ENCODE results near the gene USP6NL. TPM values are rescaled to one million over a fixed set of nuclear protein-coding genes. Genes with fewer than 3 reads are reported as not detected.

The USP6NL gene
- total RNA-seq, 1 experiment from 2014 or later, result 21.4 TPM

GRCh38 chr10:11414314-11415038, 197.0 kb downstream of the USP6NL start (continued):
- TF ChIP-seq, protein P1, sequence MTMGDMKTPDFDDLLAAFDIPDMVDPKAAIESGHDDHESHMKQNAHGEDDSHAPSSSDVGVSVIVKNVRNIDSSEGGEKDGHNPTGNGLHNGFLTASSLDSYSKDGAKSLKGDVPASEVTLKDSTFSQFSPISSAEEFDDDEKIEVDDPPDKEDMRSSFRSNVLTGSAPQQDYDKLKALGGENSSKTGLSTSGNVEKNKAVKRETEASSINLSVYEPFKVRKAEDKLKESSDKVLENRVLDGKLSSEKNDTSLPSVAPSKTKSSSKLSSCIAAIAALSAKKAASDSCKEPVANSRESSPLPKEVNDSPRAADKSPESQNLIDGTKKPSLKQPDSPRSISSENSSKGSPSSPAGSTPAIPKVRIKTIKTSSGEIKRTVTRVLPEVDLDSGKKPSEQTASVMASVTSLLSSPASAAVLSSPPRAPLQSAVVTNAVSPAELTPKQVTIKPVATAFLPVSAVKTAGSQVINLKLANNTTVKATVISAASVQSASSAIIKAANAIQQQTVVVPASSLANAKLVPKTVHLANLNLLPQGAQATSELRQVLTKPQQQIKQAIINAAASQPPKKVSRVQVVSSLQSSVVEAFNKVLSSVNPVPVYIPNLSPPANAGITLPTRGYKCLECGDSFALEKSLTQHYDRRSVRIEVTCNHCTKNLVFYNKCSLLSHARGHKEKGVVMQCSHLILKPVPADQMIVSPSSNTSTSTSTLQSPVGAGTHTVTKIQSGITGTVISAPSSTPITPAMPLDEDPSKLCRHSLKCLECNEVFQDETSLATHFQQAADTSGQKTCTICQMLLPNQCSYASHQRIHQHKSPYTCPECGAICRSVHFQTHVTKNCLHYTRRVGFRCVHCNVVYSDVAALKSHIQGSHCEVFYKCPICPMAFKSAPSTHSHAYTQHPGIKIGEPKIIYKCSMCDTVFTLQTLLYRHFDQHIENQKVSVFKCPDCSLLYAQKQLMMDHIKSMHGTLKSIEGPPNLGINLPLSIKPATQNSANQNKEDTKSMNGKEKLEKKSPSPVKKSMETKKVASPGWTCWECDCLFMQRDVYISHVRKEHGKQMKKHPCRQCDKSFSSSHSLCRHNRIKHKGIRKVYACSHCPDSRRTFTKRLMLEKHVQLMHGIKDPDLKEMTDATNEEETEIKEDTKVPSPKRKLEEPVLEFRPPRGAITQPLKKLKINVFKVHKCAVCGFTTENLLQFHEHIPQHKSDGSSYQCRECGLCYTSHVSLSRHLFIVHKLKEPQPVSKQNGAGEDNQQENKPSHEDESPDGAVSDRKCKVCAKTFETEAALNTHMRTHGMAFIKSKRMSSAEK (CRISPR knock-in tag; IDR thresholded peaks at IDR 0.05; ENCODE audit: borderline replicate concordance), result no peak
- TF ChIP-seq JAZF1 (CRISPR knock-in tag; IDR thresholded peaks at IDR 0.05) (no peak), ZNF263 (CRISPR knock-in tag; IDR thresholded peaks at IDR 0.05; ENCODE audit: low read depth) (no peak), ATF1 (CRISPR knock-in tag; IDR thresholded peaks at IDR 0.05) (no peak), ZNF121 (CRISPR knock-in tag; IDR thresholded peaks at IDR 0.05) (no peak)

DNA sequence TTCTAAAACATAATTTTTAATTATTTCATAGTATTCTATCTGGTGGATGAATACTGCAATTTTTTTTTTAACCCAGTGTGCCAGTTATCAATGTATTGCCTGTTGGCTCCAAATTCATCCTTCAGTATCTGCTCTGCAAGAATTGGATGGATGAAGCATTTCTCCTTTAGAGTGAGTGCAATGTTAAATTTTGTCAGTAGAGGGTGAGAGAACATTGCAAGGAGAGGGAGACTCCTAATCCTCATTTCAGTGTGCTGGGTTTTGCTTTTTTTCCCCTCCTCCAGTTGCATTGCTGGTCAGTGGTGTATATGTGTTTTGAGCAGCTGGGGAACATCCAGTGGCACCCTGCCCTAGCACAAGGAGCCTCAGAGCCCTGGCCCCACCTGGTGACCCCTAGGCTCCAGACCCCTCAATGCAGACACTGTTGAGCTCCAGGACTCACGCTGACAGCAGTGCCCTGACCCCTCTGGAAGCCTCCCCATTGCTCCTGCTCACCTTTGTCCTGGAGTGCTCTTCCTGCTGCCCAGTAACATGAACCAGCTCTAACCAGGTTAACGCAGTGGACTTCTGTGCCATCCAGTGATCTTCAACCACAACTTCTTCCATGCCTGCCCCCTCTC, 199.4 kb downstream of the USP6NL start:
- no peak overlapping the region for H3K4me3 Mint-ChIP-seq
- no peak overlapping the region for H3K27ac Mint-ChIP-seq
- H3K4me1 Mint-ChIP-seq, result peaks cover 5% of the 10 kb centered on the region
- H3K27me3 Mint-ChIP-seq (ENCODE audit: low read depth), result no peaks in the 10 kb centered on the region
- DNase-seq (ENCODE audit: low spot score) (no peak), ATAC-seq (peak; percentile 84)
- TF ChIP-seq, protein P2, sequence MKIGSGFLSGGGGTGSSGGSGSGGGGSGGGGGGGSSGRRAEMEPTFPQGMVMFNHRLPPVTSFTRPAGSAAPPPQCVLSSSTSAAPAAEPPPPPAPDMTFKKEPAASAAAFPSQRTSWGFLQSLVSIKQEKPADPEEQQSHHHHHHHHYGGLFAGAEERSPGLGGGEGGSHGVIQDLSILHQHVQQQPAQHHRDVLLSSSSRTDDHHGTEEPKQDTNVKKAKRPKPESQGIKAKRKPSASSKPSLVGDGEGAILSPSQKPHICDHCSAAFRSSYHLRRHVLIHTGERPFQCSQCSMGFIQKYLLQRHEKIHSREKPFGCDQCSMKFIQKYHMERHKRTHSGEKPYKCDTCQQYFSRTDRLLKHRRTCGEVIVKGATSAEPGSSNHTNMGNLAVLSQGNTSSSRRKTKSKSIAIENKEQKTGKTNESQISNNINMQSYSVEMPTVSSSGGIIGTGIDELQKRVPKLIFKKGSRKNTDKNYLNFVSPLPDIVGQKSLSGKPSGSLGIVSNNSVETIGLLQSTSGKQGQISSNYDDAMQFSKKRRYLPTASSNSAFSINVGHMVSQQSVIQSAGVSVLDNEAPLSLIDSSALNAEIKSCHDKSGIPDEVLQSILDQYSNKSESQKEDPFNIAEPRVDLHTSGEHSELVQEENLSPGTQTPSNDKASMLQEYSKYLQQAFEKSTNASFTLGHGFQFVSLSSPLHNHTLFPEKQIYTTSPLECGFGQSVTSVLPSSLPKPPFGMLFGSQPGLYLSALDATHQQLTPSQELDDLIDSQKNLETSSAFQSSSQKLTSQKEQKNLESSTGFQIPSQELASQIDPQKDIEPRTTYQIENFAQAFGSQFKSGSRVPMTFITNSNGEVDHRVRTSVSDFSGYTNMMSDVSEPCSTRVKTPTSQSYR (CRISPR knock-in tag; IDR thresholded peaks at IDR 0.05), result no peak
- no peak for TF ChIP-seq SMAD3 (CRISPR knock-in tag; IDR thresholded peaks at IDR 0.05; ENCODE audit: borderline replicate concordance)
- TF ChIP-seq E2F1 (CRISPR knock-in tag; IDR thresholded peaks at IDR 0.05), result no peak
- TF ChIP-seq PRRX2 (CRISPR knock-in tag; IDR thresholded peaks at IDR 0.05), result no peak
- ChIA-PET POLR2A (no interaction called here), CTCF (interaction anchor here (0.5 to 1.4 kb wide), 9 partner anchors 10 to 432 kb away, joined by 3 to 9 read pairs (median 4); partner anchors contain the start of gene CELF2)
- peaks cover 7% of the 10 kb centered on the region for H3K9me3 Mint-ChIP-seq
- H3K36me3 Mint-ChIP-seq, result no peaks in the 10 kb centered on the region

DNA sequence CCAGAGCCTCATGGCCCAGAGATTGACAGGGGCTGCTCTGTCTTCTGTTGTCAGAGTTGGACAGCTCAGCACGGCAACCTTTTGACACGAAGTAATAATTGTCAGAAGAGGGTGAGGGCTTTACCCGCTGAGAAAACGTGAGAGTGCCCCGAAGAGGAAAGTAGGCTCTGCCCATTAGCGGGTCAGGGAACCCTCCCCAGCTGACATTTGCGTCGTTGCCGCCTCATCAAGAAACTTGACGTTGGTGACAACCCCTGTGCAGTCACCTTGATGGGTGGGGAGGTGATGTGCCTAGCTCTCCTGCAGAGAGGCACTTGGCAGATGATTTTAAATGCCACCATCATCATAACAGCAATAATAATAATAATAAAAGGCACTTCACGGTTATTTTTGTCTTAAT, 202.1 kb downstream of the USP6NL start:
- Mint-ChIP-seq H3K4me1 (peaks cover 5% of the 10 kb centered on the region), H3K36me3 (no peaks in the 10 kb centered on the region), H3K9me3 (peaks cover 8% of the 10 kb centered on the region), H3K27ac (no peak overlapping the region), H3K4me3 (no peak overlapping the region), H3K27me3 (ENCODE audit: low read depth) (no peaks in the 10 kb centered on the region)
- TF ChIP-seq ZNF416 (CRISPR knock-in tag; IDR thresholded peaks at IDR 0.05), result no peak
- no peak for TF ChIP-seq CBFB (CRISPR knock-in tag; IDR thresholded peaks at IDR 0.05; ENCODE audit: low read depth)
- TF ChIP-seq MXD4 (CRISPR knock-in tag; IDR thresholded peaks at IDR 0.05; ENCODE audit: borderline replicate concordance), result no peak
- TF ChIP-seq HMGA2 (CRISPR knock-in tag; IDR thresholded peaks at IDR 0.05), result no peak
- TF ChIP-seq TCF7 (CRISPR knock-in tag; IDR thresholded peaks at IDR 0.05; ENCODE audit: low read depth), result no peak
- no peak for TF ChIP-seq ZNF671 (CRISPR knock-in tag; IDR thresholded peaks at IDR 0.05)
- TF ChIP-seq ELF4 (CRISPR knock-in tag; IDR thresholded peaks at IDR 0.05; ENCODE audit: low read depth), result no peak
- POLR2A ChIA-PET, result no interaction called here
- DNase-seq (ENCODE audit: low spot score), result no peak
- CTCF ChIA-PET, result no interaction called here
- ATAC-seq, result no peak
